Heart right ventricle (tissue), 16 donors: ENCODE measurements around the gene IL1RAPL1. TPM values are rescaled to one million over a fixed set of nuclear protein-coding genes. Genes with fewer than 3 reads are reported as not detected.

ENCODE experiments used
- ATAC-seq, 8 donors: fragments of 200-7000 bp; cut with Tn5 transposase; one replicate each; pipeline ENCODE4 v1.9.1; 2020; ENCODE audit warnings: mild to moderate bottlenecking in 8 of 8, moderate library complexity in 8 of 8, moderate number of reproducible peaks in 1 of 8
- DNase-seq, 2 donors: peaks; one replicate each; pipeline ENCODE4 v3.0.0-alpha.2; 2020
- H3K27ac ChIP-seq, 10 donors: fragments of 200-600 bp; sonication (generic) in 2 of 10; one replicate each; pipeline versions ENCODE4 v1.5.0 to v1.8.0; 2020 to 2022; ENCODE audit warnings: mild to moderate bottlenecking in 3 of 10
- H3K27me3 ChIP-seq, 7 donors: fragments of 200-600 bp; one replicate each; pipeline ENCODE4 v1.8.0; 2021 to 2022; ENCODE audit warnings: mild to moderate bottlenecking in 2 of 7
- H3K36me3 ChIP-seq, 9 donors: fragments of 200-600 bp; sonication (generic) in 1 of 9; one replicate each; pipeline versions ENCODE4 v1.5.0 to v1.8.0; 2020 to 2022; ENCODE audit warnings: mild to moderate bottlenecking in 2 of 9
- H3K4me1 ChIP-seq, 9 donors: fragments of 200-600 bp; sonication (generic) in 1 of 9; one replicate each; pipeline versions ENCODE4 v1.5.0 to v1.8.0; 2020 to 2022; ENCODE audit warnings: mild to moderate bottlenecking in 4 of 9
- H3K4me3 ChIP-seq, 10 donors: fragments of 200-600 bp; sonication (generic) in 2 of 10; one replicate each; pipeline versions ENCODE4 v1.5.0 to v1.8.0; 2020 to 2022; ENCODE audit warnings: mild to moderate bottlenecking in 7 of 10, moderate library complexity in 2 of 10
- H3K9me3 ChIP-seq, 11 donors: fragments of 200-600 bp in 10 of 11; sonication (generic) in 2 of 11; one replicate each; pipeline versions ENCODE4 v1.5.0 to v1.8.0; 2013 to 2022; ENCODE audit warnings: mild to moderate bottlenecking in 2 of 11, control low read depth in 1 of 11, moderate library complexity in 1 of 11
- WGBS, 2 donors: extraction: QIAGEN DNeasy Blood & Tissue Kit; methylation state at CpG; one replicate each; pipeline ENCODE4 v1.1.7; 2013; ENCODE audit warnings: inconsistent platforms in 1 of 2; 5-methylcytosine and 5-hydroxymethylcytosine counted together
- intact Hi-C, 10 donors: fragments of 100-400 bp; cut with DNase I; formaldehyde crosslinking; loops; one replicate each; pipeline versions ENCODE4 v1.11.1 to v1.14.2; 2022
- polyA plus RNA-seq, 2 donors: library from polyadenylated mRNA; stranded (reverse); fragments of 200-250 nt; gene quantifications; one replicate each; pipeline ENCODE4 v1.2.3, GENCODE V29; 2013
- total RNA-seq, 10 donors: library from RNA; stranded (reverse); fragmentation: NEBNext Ultra II Directional in 3 of 10; extraction: Animal tissue kit (Norgen Biotek cat#: 25700) in 3 of 10; gene quantifications; one replicate each; pipeline versions ENCODE4 v1.2.1 to v1.2.4, GENCODE V29; 2021 to 2023
- TF ChIP-seq, protein P1 (sequence below), 9 donors: fragments of 200-600 bp; sonication (generic) in 2 of 9; IDR thresholded peaks; one replicate each; pipeline versions ENCODE4 v1.5.0 to v1.8.0; 2021 to 2022; ENCODE audit warnings: antibody characterized with exemption in 9 of 9, mild to moderate bottlenecking in 5 of 9, moderate library complexity in 1 of 9
- donor health status: Arrhythmogenic right ventricular cardiomyopathy.
- donor health status: ischemic (EF 13 %, LVEDD 7.1; RV severe dilation, severe dysfunction).
- donor health status: healthy with polysubstance abuse.
- donor health status: DM: no; HTN: yes; CAD: no.
- donor health status: DM: no; HTN: no; CAD: no.
- donor health status: ischemic (EF 25% LVEDD 6.9; RV normal size, moderate dysfunction).
- donor health status: ischemic (EF 25% LVEDD 5.7; RV mildly dilated, moderate dysfunction).
- donor health status: healthy.
- donor health status: DM: yes; HTN: yes; CAD: no.
- donor health status: Ischemic cardiomyopathy.
- donor health status: ischemic (EF 35%, LVEDD 5.7; RV mildly dilated, moderate dysfunction).
- donor health status: nonischemic (EF 11% LVEDD 7.7; RV severe dilation, severe dysfunction).
- donor health status: DM: yes; HTN: yes; CAD: no.
- donor health status: PGD.
- donor health status: ischemic (EF 29% LVEDD 5.4; RV normal size, mild dysfunction).
- donor health status: nonischemic (EF 23%, LVEDD 6.1; RV moderate dilation, normal function).

Gene IL1RAPL1
- total and polyA plus RNA-seq, 12 donors = 0.13 to 6.3 (median 2.8) TPM

DNA sequence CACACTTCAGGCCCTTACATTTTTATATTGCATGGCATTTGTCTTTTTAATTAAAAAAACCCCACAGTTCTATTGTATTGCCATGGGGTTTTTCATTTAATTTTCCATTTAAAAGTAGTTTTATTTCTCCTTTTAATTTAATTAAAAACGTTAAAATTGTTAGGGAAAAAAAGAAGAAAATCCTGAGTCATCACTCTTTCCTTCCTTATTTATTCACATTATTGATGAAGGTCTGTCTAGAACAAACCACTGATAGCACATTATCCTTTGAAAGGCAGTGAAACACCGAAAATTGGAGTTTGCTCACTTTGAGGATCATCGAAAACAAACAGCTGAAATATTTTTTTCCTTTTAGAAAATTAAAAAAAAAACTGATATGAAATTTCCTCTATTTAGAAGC is 868.5 kb downstream of the IL1RAPL1 start:
- 71 to 80% methylated on average over 3 of the region's 3 CpGs for WGBS, 2 donors
- intact Hi-C loops = no loop called here
- Histone ChIP-seq H3K27ac (no peak overlapping the region), H3K4me1 (no peaks in the 10 kb centered on the region), H3K9me3 (no peaks in the 10 kb centered on the region), H3K4me3 (no peak overlapping the region), H3K27me3 (no peaks in the 10 kb centered on the region), H3K36me3 (no peaks in the 10 kb centered on the region)
- ATAC-seq = no peak
- DNase-seq = no peak
- TF ChIP-seq, protein P1, sequence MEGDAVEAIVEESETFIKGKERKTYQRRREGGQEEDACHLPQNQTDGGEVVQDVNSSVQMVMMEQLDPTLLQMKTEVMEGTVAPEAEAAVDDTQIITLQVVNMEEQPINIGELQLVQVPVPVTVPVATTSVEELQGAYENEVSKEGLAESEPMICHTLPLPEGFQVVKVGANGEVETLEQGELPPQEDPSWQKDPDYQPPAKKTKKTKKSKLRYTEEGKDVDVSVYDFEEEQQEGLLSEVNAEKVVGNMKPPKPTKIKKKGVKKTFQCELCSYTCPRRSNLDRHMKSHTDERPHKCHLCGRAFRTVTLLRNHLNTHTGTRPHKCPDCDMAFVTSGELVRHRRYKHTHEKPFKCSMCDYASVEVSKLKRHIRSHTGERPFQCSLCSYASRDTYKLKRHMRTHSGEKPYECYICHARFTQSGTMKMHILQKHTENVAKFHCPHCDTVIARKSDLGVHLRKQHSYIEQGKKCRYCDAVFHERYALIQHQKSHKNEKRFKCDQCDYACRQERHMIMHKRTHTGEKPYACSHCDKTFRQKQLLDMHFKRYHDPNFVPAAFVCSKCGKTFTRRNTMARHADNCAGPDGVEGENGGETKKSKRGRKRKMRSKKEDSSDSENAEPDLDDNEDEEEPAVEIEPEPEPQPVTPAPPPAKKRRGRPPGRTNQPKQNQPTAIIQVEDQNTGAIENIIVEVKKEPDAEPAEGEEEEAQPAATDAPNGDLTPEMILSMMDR (IDR thresholded peaks at IDR 0.05) = no peak

DNA sequence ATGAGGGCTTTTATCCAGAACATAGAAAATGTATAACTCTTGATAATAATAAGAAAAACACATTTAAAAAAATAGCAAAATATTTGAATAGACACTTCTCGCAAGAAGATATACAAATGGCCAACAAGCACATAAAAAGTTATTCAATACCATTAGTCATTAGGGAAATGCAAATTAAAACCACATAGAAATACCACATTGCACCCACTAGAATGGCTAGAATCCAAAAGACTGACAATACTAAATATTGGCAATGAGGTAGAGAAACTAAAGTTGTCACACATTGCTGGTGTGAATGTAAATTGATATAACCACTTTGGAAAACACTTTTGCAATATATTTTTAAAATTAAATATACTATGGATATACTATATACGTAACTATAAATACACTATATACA is 873.8 kb downstream of the IL1RAPL1 start:
- H3K27ac ChIP-seq = no peak overlapping the region
- H3K36me3 ChIP-seq = no peaks in the 10 kb centered on the region
- H3K4me1 ChIP-seq = no peaks in the 10 kb centered on the region
- peaks cover 0 to 6% (median 0%) of the 10 kb centered on the region in 11 donors for H3K9me3 ChIP-seq
- 94 to 96% methylated on average over 2 of the region's 2 CpGs for WGBS, 2 donors
- TF ChIP-seq, protein P1 (IDR thresholded peaks at IDR 0.05) = no peak
- ATAC-seq (no peak), DNase-seq (no peak)
- H3K27me3 ChIP-seq = no peaks in the 10 kb centered on the region
- intact Hi-C loops = no loop called here
- H3K4me3 ChIP-seq = no peak overlapping the region

DNA sequence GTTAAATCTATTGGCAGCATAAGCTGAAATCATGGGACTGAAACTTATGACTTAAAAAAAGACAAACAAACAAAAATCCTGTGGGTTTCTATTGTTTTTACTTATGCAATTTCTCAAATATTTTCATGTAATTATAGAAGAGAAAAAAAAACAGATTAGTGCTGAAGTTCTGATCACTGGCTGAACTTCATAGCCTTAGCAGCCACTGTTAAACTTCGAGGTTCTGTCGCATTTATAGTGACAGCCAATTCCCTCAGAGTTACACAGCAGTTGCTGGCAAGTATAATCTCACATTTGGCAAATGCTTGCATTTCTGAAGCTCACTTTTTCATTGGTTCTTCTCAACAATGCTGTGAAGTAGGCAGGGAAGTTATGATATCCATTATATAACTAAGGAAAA is 879.2 kb downstream of the IL1RAPL1 start:
- Histone ChIP-seq H3K9me3 (peaks cover 0 to 6% (median 0%) of the 10 kb centered on the region in 11 donors), H3K27ac (no peak overlapping the region), H3K36me3 (no peaks in the 10 kb centered on the region), H3K4me3 (no peak overlapping the region), H3K27me3 (no peaks in the 10 kb centered on the region), H3K4me1 (no peaks in the 10 kb centered on the region)
- intact Hi-C loops = no loop called here
- TF ChIP-seq, protein P1 (IDR thresholded peaks at IDR 0.05) = no peak
- no peak for ATAC-seq
- DNase-seq = no peak
- WGBS, 2 donors = 64 to 72% methylated on average over 2 of the region's 2 CpGs

DNA sequence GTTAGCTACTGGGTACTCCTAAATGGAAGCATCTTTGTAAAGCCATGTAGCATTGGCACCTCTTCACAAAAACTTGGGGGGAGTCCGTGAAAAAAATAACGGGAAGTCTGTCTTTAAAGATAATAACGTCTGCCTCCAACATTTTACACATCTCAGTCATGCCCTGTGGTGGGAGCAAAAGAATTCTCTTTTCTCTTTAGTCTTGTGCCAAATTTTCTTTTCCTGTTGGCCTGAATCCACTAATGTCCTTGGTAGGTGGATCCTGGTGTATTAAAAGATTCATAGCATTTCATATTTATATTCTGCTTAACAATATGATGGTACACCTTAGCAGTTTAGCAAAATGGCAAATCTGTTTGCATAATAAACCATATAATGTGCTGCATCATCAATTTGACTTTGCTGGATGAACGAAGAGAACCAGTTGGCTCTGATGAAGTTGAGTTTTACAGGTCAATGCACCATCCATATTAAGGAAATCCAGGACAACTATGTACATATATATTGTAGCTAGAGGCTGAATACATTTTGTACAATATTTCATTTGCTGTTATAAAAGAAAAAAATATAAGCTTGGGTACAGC is 881.8 kb downstream of the IL1RAPL1 start:
- 42 to 51% methylated on average over 4 of the region's 4 CpGs for WGBS, 2 donors
- ATAC-seq = no peak
- no peaks in the 10 kb centered on the region for H3K36me3 ChIP-seq
- H3K9me3 ChIP-seq = peaks cover 0 to 6% (median 0%) of the 10 kb centered on the region in 11 donors
- TF ChIP-seq, protein P1 (IDR thresholded peaks at IDR 0.05) = no peak
- intact Hi-C loops = no loop called here
- no peak overlapping the region for H3K27ac ChIP-seq
- no peaks in the 10 kb centered on the region for H3K4me1 ChIP-seq
- H3K27me3 ChIP-seq = no peaks in the 10 kb centered on the region
- DNase-seq = no peak
- H3K4me3 ChIP-seq = no peak overlapping the region
